PC-9 (cell line): Measurements from ENCODE around the gene PSTPIP1.

Experiments
- CTCF ChIP-seq: fragments of 200-600 bp; sonication (generic); conservative IDR thresholded peaks from 2 replicates; pipeline ENCODE4 v1.6.1; 2017; ENCODE audit warnings: mixed run types, antibody characterized with exemption, mild to moderate bottlenecking, moderate library complexity
- EZH2 ChIP-seq: fragments of 200-600 bp; sonication (generic); IDR thresholded peaks from 2 replicates; pipeline ENCODE4 v1.8.0; 2017; ENCODE audit warnings: antibody characterized with exemption, low read depth

GRCh38 chr15:76996076-76996525 is 1.2 kb downstream of the PSTPIP1 start:
- TF ChIP-seq EZH2 (no peak), CTCF (no peak)
